NB4 (cell line): ENCODE results near the gene IQCN.

Experiments used
- POLR2A ChIP-seq: IDR thresholded peaks from 2 replicates; pipeline ENCODE4 v1.6.1; 2011; ENCODE audit warnings: mild to moderate bottlenecking; ENCODE audit not compliant: insufficient read length; ENCODE audit errors: extremely low read depth
- TF ChIP-seq, protein P1 (sequence below): IDR thresholded peaks from one replicate; pipeline ENCODE4 v1.5.1; 2012; ENCODE audit warnings: low read depth, low read length

DNA sequence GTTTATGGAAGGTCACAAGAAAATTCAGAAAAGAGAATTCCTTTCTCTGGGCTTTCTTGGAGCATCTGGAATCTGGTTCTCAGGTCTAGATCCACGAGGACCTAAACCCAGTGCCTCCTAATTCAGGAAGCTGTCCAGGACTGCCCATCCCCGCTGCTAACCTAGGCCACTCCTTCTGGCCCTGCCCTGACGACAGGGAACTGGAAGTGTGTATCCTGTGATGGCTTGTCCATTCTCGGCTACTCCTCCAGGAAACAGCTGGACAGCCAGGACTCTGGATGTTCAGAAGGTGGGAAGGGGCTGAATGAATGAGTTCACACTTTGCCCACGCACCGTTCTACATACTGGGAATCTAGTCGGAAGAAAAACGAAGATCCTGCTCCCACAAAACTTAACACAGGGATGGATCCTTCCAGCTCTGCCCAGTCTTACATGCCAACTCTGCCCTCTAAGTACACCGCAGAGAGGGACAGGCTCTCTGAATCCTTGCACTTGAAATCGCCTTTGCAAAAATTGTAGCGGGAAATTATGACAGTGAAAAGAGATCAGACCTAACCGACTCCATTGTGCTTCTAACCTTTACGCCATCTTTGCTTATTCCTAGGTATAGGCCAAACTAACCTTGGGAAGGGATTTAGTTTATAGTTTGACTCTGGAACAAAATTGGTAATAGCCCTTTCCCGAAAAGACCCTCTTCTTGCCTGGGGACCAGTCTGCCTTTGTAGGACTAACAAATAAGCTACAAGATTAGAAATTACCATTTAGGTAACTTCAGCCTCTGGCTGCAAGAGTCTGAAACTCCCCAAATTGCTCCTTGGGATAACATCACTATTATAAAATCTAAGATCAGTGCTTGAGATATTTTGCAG is 46.8 kb upstream of the IQCN start:
- TF ChIP-seq, protein P1, sequence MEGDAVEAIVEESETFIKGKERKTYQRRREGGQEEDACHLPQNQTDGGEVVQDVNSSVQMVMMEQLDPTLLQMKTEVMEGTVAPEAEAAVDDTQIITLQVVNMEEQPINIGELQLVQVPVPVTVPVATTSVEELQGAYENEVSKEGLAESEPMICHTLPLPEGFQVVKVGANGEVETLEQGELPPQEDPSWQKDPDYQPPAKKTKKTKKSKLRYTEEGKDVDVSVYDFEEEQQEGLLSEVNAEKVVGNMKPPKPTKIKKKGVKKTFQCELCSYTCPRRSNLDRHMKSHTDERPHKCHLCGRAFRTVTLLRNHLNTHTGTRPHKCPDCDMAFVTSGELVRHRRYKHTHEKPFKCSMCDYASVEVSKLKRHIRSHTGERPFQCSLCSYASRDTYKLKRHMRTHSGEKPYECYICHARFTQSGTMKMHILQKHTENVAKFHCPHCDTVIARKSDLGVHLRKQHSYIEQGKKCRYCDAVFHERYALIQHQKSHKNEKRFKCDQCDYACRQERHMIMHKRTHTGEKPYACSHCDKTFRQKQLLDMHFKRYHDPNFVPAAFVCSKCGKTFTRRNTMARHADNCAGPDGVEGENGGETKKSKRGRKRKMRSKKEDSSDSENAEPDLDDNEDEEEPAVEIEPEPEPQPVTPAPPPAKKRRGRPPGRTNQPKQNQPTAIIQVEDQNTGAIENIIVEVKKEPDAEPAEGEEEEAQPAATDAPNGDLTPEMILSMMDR, result no peak
- TF ChIP-seq POLR2A, result no peak
